Prostate gland (tissue), 2 donors: ENCODE measurements around the gene RGS2.

Experiments
- CTCF ChIP-seq, 4 experiments: fragments of 200-600 bp in 2 of 4; fragments of 450-650 bp in 2 of 4; sonication (generic) in 2 of 4; IDR thresholded peaks; 1 replicate in 3 of 4; 2 replicates in 1 of 4; pipeline ENCODE4 v1.5.1; 2016 to 2019; ENCODE audit warnings: antibody characterized with exemption in 4 of 4, mild to moderate bottlenecking in 2 of 4, moderate library complexity in 2 of 4
- POLR2A ChIP-seq: fragments of 450-650 bp; IDR thresholded peaks from one replicate; pipeline ENCODE4 v1.6.1; 2016; ENCODE audit warnings: antibody characterized with exemption, mild to moderate bottlenecking
- POLR2AphosphoS5 ChIP-seq: sonication (generic); formaldehyde crosslinking; IDR thresholded peaks from one replicate; pipeline ENCODE4 v1.6.1; 2017; ENCODE audit warnings: antibody characterized with exemption

GRCh38 chr1:192812420-192813209 is 3.8 kb downstream of the RGS2 start:
- TF ChIP-seq POLR2AphosphoS5 (no peak), POLR2A (no peak), CTCF (IDR thresholded peaks at IDR 0.05) (no peak)
